Middle frontal gyrus (tissue), 1 donor: ENCODE data around the gene HS3ST1.

Experiments used
- DNase-seq: peaks from one replicate; pipeline ENCODE4 v3.0.0-alpha.2; 2015; ENCODE audit warnings: low spot score; ENCODE audit errors: extremely low spot score

HS3ST1 gene

GRCh38 chr4:11435557-11435956 is 6.9 kb upstream of the HS3ST1 start:
- DNase-seq = no peak

GRCh38 chr4:11431111-11431510 is 2.4 kb upstream of the HS3ST1 start:
- no peak for DNase-seq

- DNase-seq = no peak
Observed at GRCh38 chr4:11430536-11430935, 1.8 kb upstream of the HS3ST1 start.

- no peak for DNase-seq
Observed at GRCh38 chr4:11429699-11430045, 978 bp upstream of the HS3ST1 start.

GRCh38 chr4:11428899-11429698 is 405 bp upstream of the HS3ST1 start:
- peak; percentile 36 for DNase-seq

- no peak for DNase-seq
Observed at GRCh38 chr4:11427121-11427996, 1.3 kb downstream of the HS3ST1 start.

- DNase-seq = no peak
Observed at GRCh38 chr4:11426731-11427120, 2.0 kb downstream of the HS3ST1 start.

GRCh38 chr4:11426003-11426402 is 2.7 kb downstream of the HS3ST1 start:
- DNase-seq = no peak

- DNase-seq = no peak
Observed at GRCh38 chr4:11424856-11425255, 3.8 kb downstream of the HS3ST1 start.

- no peak for DNase-seq
Observed at GRCh38 chr4:11424000-11424399, 4.7 kb downstream of the HS3ST1 start.

- no peak for DNase-seq
Observed at GRCh38 chr4:11423465-11423864, 5.2 kb downstream of the HS3ST1 start.

- no peak for DNase-seq
Observed at GRCh38 chr4:11421116-11421515, 7.6 kb downstream of the HS3ST1 start.

- no peak for DNase-seq
Observed at GRCh38 chr4:11420327-11420726, 8.4 kb downstream of the HS3ST1 start.

GRCh38 chr4:11418610-11419009 is 10.1 kb downstream of the HS3ST1 start:
- DNase-seq = no peak

- DNase-seq = no peak
Observed at GRCh38 chr4:11416767-11417113, 12.0 kb downstream of the HS3ST1 start.

- DNase-seq = no peak
Observed at GRCh38 chr4:11416071-11416766, 12.5 kb downstream of the HS3ST1 start.

GRCh38 chr4:11415409-11416070 is 13.2 kb downstream of the HS3ST1 start:
- DNase-seq = no peak

GRCh38 chr4:11412211-11412610 is 16.5 kb downstream of the HS3ST1 start:
- no peak for DNase-seq

GRCh38 chr4:11409632-11410031 is 19.1 kb downstream of the HS3ST1 start:
- DNase-seq = no peak

- no peak for DNase-seq
Observed at GRCh38 chr4:11408233-11408967, 20.3 kb downstream of the HS3ST1 start.

- DNase-seq = no peak
Observed at GRCh38 chr4:11407551-11407950, 21.1 kb downstream of the HS3ST1 start.
